T follicular helper cell (primary cell): ENCODE measurements around the gene PELI2.

Source experiments
- DNase-seq: peaks from one replicate; pipeline ENCODE4 v3.0.0-alpha.2; 2020; ENCODE audit warnings: low read depth

The PELI2 gene

GRCh38 chr14:56119201-56119981 lies 1.2 kb downstream of the PELI2 start:
- peak; percentile 7 for DNase-seq

GRCh38 chr14:56120091-56120691 lies 2.0 kb downstream of the PELI2 start:
- DNase-seq, result no peak

- DNase-seq, result no peak
Observed at GRCh38 chr14:56121816-56122215, 3.6 kb downstream of the PELI2 start.

- DNase-seq, result no peak
Observed at GRCh38 chr14:56122301-56122700, 4.1 kb downstream of the PELI2 start.

- DNase-seq, result no peak
Observed at GRCh38 chr14:56124327-56124726, 6.1 kb downstream of the PELI2 start.

GRCh38 chr14:56125772-56126636 lies 7.8 kb downstream of the PELI2 start:
- DNase-seq, result no peak

- DNase-seq, result no peak
Observed at GRCh38 chr14:56126637-56126913, 8.4 kb downstream of the PELI2 start.

GRCh38 chr14:56127156-56127555 lies 8.9 kb downstream of the PELI2 start:
- no peak for DNase-seq

- no peak for DNase-seq
Observed at GRCh38 chr14:56129092-56129491, 10.9 kb downstream of the PELI2 start.

- no peak for DNase-seq
Observed at GRCh38 chr14:56129933-56130332, 11.7 kb downstream of the PELI2 start.

- DNase-seq, result no peak
Observed at GRCh38 chr14:56131004-56131864, 13.0 kb downstream of the PELI2 start.

GRCh38 chr14:56131865-56132833 lies 13.9 kb downstream of the PELI2 start:
- DNase-seq, result no peak

- no peak for DNase-seq
Observed at GRCh38 chr14:56133547-56133946, 15.3 kb downstream of the PELI2 start.

- DNase-seq, result no peak
Observed at GRCh38 chr14:56135001-56135400, 16.8 kb downstream of the PELI2 start.

GRCh38 chr14:56135668-56136067 lies 17.5 kb downstream of the PELI2 start:
- no peak for DNase-seq

GRCh38 chr14:56136571-56137452 lies 18.6 kb downstream of the PELI2 start:
- DNase-seq, result no peak

GRCh38 chr14:56137453-56137807 lies 19.2 kb downstream of the PELI2 start:
- no peak for DNase-seq

- no peak for DNase-seq
Observed at GRCh38 chr14:56137849-56138248, 19.6 kb downstream of the PELI2 start.

GRCh38 chr14:56138928-56139327 lies 20.7 kb downstream of the PELI2 start:
- DNase-seq, result no peak

GRCh38 chr14:56142314-56142713 lies 24.1 kb downstream of the PELI2 start:
- no peak for DNase-seq
